IMR-90 (cell line): ENCODE data around the gene IFIH1. TPM values are rescaled to one million over a fixed set of nuclear protein-coding genes. Genes with fewer than 3 reads are reported as not detected.

Experiments
- ATAC-seq: fragments of 200-7000 bp; cut with Tn5 transposase; 2 replicates; pipeline ENCODE4 v1.9.1; 2020; ENCODE audit warnings: low read depth, mild to moderate bottlenecking, moderate library complexity
- BruUV-seq: library from RNA; stranded (reverse); fragments of 400-500 nt; replicated peaks from 2 replicates; lab custom pipeline; 2021; lab: Mats Ljungman, UMichigan
- CTCF ChIA-PET: fragments of 300-600 bp; formaldehyde crosslinking; extraction: SDS; loops from one replicate; lab custom pipeline; 2021; ENCODE audit warnings: antibody characterized with exemption; lab: Yijun Ruan, JAX
- POLR2A ChIA-PET: fragments of 300-600 bp; sonication (Branson Sonifier 250); formaldehyde crosslinking; loops from one replicate; lab custom pipeline; 2022; ENCODE audit warnings: antibody characterized with exemption; ENCODE audit not compliant: unreplicated experiment; lab: Charles Lee
- DNase-seq: peaks from one replicate; pipeline ENCODE4 v3.0.0; 2013
- H2AFZ ChIP-seq: replicated peaks from 2 replicates; pipeline ENCODE3; 2013; ENCODE audit warnings: low read length, mild to moderate bottlenecking; ENCODE audit not compliant: poor library complexity
- H2AK5ac ChIP-seq: 2 replicates; pipeline ENCODE4 v1.6.1; 2013; ENCODE audit warnings: low read depth, low read length, inconsistent platforms
- H2AK9ac ChIP-seq: replicated peaks from 2 replicates; pipeline ENCODE3; 2013; ENCODE audit warnings: mild to moderate bottlenecking, low read depth, low read length, moderate library complexity; ENCODE audit not compliant: poor library complexity
- H2BK120ac ChIP-seq: 2 replicates; pipeline ENCODE4 v1.6.1; 2013; ENCODE audit warnings: low read depth, low read length, inconsistent platforms
- H2BK15ac ChIP-seq: 3 replicates; pipeline ENCODE4 v1.6.1; 2013; ENCODE audit warnings: low read depth, low read length, inconsistent platforms
- H2BK20ac ChIP-seq: 2 replicates; pipeline ENCODE4 v1.6.1; 2013; ENCODE audit warnings: low read depth, mild to moderate bottlenecking, inconsistent platforms, low read length, moderate library complexity
- H2BK5ac ChIP-seq: 2 replicates; pipeline ENCODE4 v1.6.1; 2013; ENCODE audit warnings: mild to moderate bottlenecking, low read depth, low read length, inconsistent platforms; ENCODE audit not compliant: poor library complexity, severe bottlenecking
- H3K14ac ChIP-seq: replicated peaks from 2 replicates; pipeline ENCODE4 v1.6.1; 2013; ENCODE audit warnings: low read depth, low read length, inconsistent platforms
- H3K18ac ChIP-seq: 2 replicates; pipeline ENCODE4 v1.6.1; 2013; ENCODE audit warnings: low read depth, low read length, control low read depth
- H3K23ac ChIP-seq: 2 replicates; pipeline ENCODE4 v1.6.1; 2013; ENCODE audit warnings: low read depth, low read length, inconsistent platforms
- H3K27ac ChIP-seq: 2 replicates; pipeline ENCODE4 v1.5.1; 2013; ENCODE audit warnings: mild to moderate bottlenecking, control low read depth, low read length; ENCODE audit not compliant: insufficient read depth
- H3K27me3 ChIP-seq: 2 replicates; pipeline ENCODE4 v1.6.1; 2013; ENCODE audit warnings: low read length; ENCODE audit not compliant: control insufficient read depth, insufficient read depth
- H3K36me3 ChIP-seq: 2 replicates; pipeline ENCODE4 v1.6.1; 2013; ENCODE audit warnings: low read length, mixed read lengths; ENCODE audit not compliant: control insufficient read depth, insufficient read depth
- H3K4ac ChIP-seq: 2 replicates; pipeline ENCODE4 v1.6.1; 2013; ENCODE audit warnings: low read depth, low read length, inconsistent platforms
- H3K4me1 ChIP-seq: 2 replicates; pipeline ENCODE4 v1.6.1; 2013; ENCODE audit warnings: low read length, mixed read lengths; ENCODE audit not compliant: control insufficient read depth, insufficient read depth
- H3K4me2 ChIP-seq: 2 replicates; pipeline ENCODE4 v1.6.1; 2013; ENCODE audit warnings: low read depth, mild to moderate bottlenecking, control low read depth, low read length, moderate library complexity
- H3K4me3 ChIP-seq: 2 replicates; pipeline ENCODE4 v1.5.1; 2013; ENCODE audit warnings: low read depth, mild to moderate bottlenecking, control low read depth, low read length, moderate library complexity; ENCODE audit not compliant: insufficient read depth
- H3K56ac ChIP-seq: 2 replicates; pipeline ENCODE4 v1.6.1; 2013; ENCODE audit warnings: low read length, inconsistent platforms; ENCODE audit not compliant: insufficient read depth; ENCODE audit errors: extremely low read depth
- H3K79me1 ChIP-seq, 2 experiments: 2 replicates each; pipeline ENCODE4 v1.6.1; 2013; ENCODE audit warnings: low read length in 2 of 2, inconsistent platforms in 1 of 2, low read depth in 1 of 2
- H3K9ac ChIP-seq: 2 replicates; pipeline ENCODE4 v1.6.1; 2013; ENCODE audit warnings: low read depth, low read length, control low read depth
- H3K9me1 ChIP-seq: 2 replicates; pipeline ENCODE4 v1.6.1; 2013; ENCODE audit warnings: low read length, inconsistent platforms; ENCODE audit not compliant: insufficient read depth
- H3K9me3 ChIP-seq: 2 replicates; pipeline ENCODE4 v1.6.1; 2013; ENCODE audit warnings: low read length; ENCODE audit not compliant: control insufficient read depth, insufficient read depth
- H4K20me1 ChIP-seq: 2 replicates; pipeline ENCODE4 v1.6.1; 2013; ENCODE audit warnings: low read length, inconsistent platforms; ENCODE audit not compliant: insufficient read depth
- H4K5ac ChIP-seq: 2 replicates; pipeline ENCODE4 v1.6.1; 2013; ENCODE audit warnings: mild to moderate bottlenecking, low read depth, low read length, control low read depth
- H4K8ac ChIP-seq, 2 experiments: 2 replicates each; pipeline ENCODE4 v1.6.1; 2013; ENCODE audit warnings: low read depth in 2 of 2, low read length in 2 of 2, control low read depth in 1 of 2, inconsistent platforms in 1 of 2
- H4K91ac ChIP-seq: 2 replicates; pipeline ENCODE4 v1.6.1; 2013; ENCODE audit warnings: low read depth, low read length, inconsistent platforms; ENCODE audit not compliant: insufficient read depth
- MXI1 ChIP-seq: IDR thresholded peaks from 2 replicates; pipeline ENCODE4 v1.6.1; 2012; ENCODE audit warnings: low read depth, mild to moderate bottlenecking, low read length, moderate library complexity, borderline replicate concordance
- WGBS, 2 experiments: methylation state at CpG; one replicate each; pipeline versions ENCODE4 v1.1.5 to v1.1.7; 2013; ENCODE audit warnings: missing lambda C conversion rate in 2 of 2; ENCODE audit not compliant: insufficient read length in 1 of 2; ENCODE audit errors: extremely low coverage in 2 of 2; 5-methylcytosine and 5-hydroxymethylcytosine counted together
- dilution Hi-C: fragments of 300-500 bp; cut with HindIII; formaldehyde crosslinking; loops from one replicate; pipeline ENCODE4 v1.14.3; 2018; ENCODE audit warnings: low sequenced_read_pairs; ENCODE audit not compliant: unreplicated experiment
- in situ Hi-C: fragments of 300-500 bp; cut with MboI; formaldehyde crosslinking; loops from 3 replicates; pipeline ENCODE4 v1.14.3; 2019; ENCODE audit warnings: low sequenced_read_pairs, inconsistent platforms, mixed read lengths
- intact Hi-C: fragments of 100-400 bp; cut with micrococcal nuclease; formaldehyde crosslinking; loops from 2 replicates; pipeline ENCODE4 v1.10.0; 2022
- polyA plus RNA-seq, 3 experiments: library from polyadenylated mRNA; depleted of rRNA; stranded (reverse); fragments of >200 nt; gene quantifications; 2 replicates each; pipeline ENCODE4 v1.2.3, GENCODE V29; 2012; ENCODE audit warnings: low replicate concordance in 1 of 3
- total RNA-seq: library from RNA; depleted of rRNA; stranded (reverse); fragments of >200 nt; gene quantifications from 2 replicates; pipeline ENCODE4 v1.2.3, GENCODE V29; 2012

The IFIH1 gene
- total and polyA plus RNA-seq, 2 of the 4 experiments (the other 2 are of a cell fraction), result 1.3 to 1.4 TPM

GRCh38 chr2:162219426-162219825 is 99.1 kb downstream of the IFIH1 start:
- Histone ChIP-seq H2BK120ac (no peak overlapping the region), H3K23ac (no peak overlapping the region), H2BK15ac (no peak overlapping the region), H2AFZ (no peak overlapping the region), H3K18ac (no peak overlapping the region), H3K36me3 (peaks cover 19% of the 10 kb centered on the region), H2AK5ac (no peak overlapping the region), H2BK20ac (no peak overlapping the region), H2BK5ac (no peak overlapping the region), H3K27me3 (no peaks in the 10 kb centered on the region), H3K9me3 (no peaks in the 10 kb centered on the region), H3K9me1 (no peaks in the 10 kb centered on the region), H3K79me1 (peaks cover 0 to 13% of the 10 kb centered on the region in 2 experiments; a peak in 3 of 4 replicates), H3K14ac (no peak overlapping the region), H4K91ac (no peak overlapping the region), H3K27ac (no peak overlapping the region), H3K4me2 (no peak overlapping the region), H4K20me1 (no peaks in the 10 kb centered on the region), H4K8ac (no peak overlapping the region), H3K4me3 (no peak overlapping the region), H3K4ac (no peak overlapping the region), H2AK9ac (no peak overlapping the region), H3K9ac (no peak overlapping the region), H3K4me1 (no peaks in the 10 kb centered on the region), H3K56ac (no peak overlapping the region), H4K5ac (no peak overlapping the region; the same call in 1 of the 2 replicates)
- dilution Hi-C loops, result no loop called here
- WGBS, 2 experiments, result no CpG with 5 or more reads among the region's 4 CpGs
- in situ Hi-C loops, result loop anchor here (5.0 kb wide), 1 partner anchor 78 kb away; no protein-coding TSS in a partner anchor
- ChIA-PET CTCF (interaction anchor here (1.5 to 4.0 kb wide), 5 partner anchors 23 to 93 kb away, joined by 3 to 25 read pairs (median 7); partner anchors contain the start of gene FAP), POLR2A (interaction anchor here (0.6 kb wide), 1 partner anchor 13 kb away, joined by 3 read pairs; no protein-coding TSS in a partner anchor)
- no peak for ATAC-seq
- BruUV-seq, result no TSS peak
- intact Hi-C loops, result no loop called here
- TF ChIP-seq MXI1, result no peak
- DNase-seq, result no peak
